ENCODE data around the gene CNNM3.
"Not testable (repeated sequence)": the region's sequence is repeated elsewhere in the genome, so short reads cannot be mapped to it uniquely, and the experiment has no call there.

Gene CNNM3

DNA sequence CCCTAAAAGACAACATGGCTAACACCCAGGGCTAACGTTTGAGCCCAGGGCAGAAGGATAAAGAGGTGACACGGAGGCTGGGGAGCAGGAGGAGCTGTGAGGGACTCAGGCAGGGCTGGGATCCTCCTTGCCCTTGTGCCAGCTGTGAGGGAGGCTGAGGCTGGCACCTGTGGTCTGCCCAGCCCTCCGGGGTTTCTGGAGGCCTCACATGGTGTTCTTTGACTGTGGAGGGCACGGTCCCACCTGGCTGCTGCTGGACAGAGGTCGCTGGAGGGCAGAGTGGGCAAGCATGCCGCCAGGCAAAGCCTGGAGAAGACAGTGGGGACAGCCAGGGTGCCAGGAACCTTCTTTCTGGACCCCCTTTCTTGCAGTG, 26.8 kb upstream of the CNNM3 start:
- no peak for DNase-seq (ENCODE audit: low read depth in 2 of 2)
- no peak overlapping the region for H3K4me3 ChIP-seq (replicated peaks in 1 of 2; ENCODE audit: low read depth in 2 of 2, low read length in 2 of 2)
- TF ChIP-seq, protein P1, sequence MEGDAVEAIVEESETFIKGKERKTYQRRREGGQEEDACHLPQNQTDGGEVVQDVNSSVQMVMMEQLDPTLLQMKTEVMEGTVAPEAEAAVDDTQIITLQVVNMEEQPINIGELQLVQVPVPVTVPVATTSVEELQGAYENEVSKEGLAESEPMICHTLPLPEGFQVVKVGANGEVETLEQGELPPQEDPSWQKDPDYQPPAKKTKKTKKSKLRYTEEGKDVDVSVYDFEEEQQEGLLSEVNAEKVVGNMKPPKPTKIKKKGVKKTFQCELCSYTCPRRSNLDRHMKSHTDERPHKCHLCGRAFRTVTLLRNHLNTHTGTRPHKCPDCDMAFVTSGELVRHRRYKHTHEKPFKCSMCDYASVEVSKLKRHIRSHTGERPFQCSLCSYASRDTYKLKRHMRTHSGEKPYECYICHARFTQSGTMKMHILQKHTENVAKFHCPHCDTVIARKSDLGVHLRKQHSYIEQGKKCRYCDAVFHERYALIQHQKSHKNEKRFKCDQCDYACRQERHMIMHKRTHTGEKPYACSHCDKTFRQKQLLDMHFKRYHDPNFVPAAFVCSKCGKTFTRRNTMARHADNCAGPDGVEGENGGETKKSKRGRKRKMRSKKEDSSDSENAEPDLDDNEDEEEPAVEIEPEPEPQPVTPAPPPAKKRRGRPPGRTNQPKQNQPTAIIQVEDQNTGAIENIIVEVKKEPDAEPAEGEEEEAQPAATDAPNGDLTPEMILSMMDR (IDR thresholded peaks at IDR 0.05; ENCODE audit: low read depth, low read length) = no peak

DNA sequence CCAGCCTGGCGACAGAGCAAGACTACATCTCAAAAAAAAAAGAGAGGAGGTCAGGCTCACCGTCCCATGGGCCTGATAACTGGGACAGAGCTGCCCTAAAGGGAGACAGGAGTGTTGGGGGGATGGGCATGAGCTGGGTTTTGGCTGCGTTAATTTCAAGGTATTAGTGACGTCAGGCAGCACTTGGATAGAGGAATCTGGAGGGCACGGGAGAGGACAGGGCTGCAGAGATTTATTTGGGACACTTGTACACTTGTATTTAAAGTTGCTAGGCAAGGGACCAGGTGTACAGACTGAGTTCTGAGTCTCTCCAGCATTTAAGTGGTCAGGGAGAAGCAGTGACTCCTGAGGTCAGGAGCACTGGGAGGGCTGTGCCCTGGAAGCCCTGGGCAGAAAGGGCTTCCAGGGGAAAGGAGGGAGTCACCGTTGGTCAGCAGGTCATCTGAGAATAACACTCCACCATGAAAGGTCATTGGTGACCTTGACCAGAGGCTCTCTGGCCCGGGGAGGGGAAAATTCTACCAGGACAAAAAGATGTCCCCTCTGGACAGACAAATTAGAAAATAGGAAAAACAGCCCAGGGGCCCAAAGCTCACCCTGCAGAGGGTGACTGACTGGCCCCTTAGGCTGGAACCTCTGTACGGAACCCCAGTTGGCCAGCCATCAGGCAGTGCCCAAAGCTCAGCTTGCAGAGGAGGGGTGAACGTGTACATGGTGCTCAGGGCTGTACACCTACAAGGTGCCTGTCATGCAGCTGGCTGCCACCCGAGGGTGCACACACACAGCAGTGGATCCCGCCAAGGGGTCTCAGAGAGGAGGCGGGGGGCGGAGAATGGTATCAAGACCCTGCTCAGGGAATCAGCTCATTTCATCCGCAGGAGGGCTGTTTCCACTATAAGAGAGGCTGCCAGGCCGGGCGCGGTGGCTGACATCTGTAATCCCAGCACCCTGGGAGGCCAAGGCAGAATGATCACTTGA, 23.0 kb upstream of the CNNM3 start:
- no peak for DNase-seq (ENCODE audit: low read depth in 2 of 2)
- TF ChIP-seq, protein P1 (IDR thresholded peaks at IDR 0.05; ENCODE audit: low read depth, low read length) = no peak
- no peak overlapping the region for H3K4me3 ChIP-seq (replicated peaks in 1 of 2; ENCODE audit: low read depth in 2 of 2, low read length in 2 of 2)

DNA sequence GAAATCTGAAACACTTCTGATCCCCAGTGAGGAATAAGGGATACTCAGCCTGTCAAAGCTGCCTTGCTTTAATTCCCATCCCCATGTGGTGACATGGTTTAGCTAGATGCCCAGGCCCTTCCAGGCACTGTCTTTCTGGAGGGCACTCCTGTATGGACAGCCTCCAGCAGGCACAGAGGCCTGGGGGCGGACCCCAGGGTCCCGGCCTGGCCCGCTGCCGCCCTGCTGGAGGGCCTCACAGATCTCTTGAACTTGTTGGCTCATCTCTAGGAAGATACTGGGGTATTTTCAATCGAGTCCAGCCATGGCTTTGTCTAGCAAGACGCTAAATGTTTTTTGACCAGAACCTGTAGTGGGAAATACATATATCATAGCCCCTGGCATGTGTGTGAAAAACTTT, 21.0 kb upstream of the CNNM3 start:
- no peak overlapping the region for H3K4me3 ChIP-seq (replicated peaks in 1 of 2; ENCODE audit: low read depth in 2 of 2, low read length in 2 of 2)
- DNase-seq (ENCODE audit: low read depth in 2 of 2) = no peak
- TF ChIP-seq, protein P1 (IDR thresholded peaks at IDR 0.05; ENCODE audit: low read depth, low read length) = no peak

DNA sequence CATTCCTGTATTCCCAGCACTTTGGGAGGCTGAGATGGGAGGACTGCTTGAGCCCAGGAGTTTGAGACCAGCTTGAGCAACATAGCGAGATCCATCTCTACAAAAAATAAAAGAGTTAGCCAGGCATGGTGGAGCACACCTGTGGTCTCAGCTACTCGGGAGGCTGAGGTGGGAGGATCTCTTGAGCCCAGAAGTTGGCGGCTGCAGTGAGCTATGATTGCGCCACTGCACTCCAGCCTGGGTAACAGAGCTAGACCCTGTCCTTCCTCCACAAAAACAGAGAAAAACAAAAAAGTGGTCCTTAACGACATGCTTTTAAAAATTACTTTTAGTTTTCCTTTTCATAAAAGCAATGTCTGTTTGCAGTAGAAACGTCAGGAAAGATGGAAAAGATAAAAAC, 19.6 kb upstream of the CNNM3 start:
- H3K4me3 ChIP-seq (replicated peaks in 1 of 2; ENCODE audit: low read depth in 2 of 2, low read length in 2 of 2); DNase-seq (ENCODE audit: low read depth in 2 of 2): not testable (repeated sequence)

DNA sequence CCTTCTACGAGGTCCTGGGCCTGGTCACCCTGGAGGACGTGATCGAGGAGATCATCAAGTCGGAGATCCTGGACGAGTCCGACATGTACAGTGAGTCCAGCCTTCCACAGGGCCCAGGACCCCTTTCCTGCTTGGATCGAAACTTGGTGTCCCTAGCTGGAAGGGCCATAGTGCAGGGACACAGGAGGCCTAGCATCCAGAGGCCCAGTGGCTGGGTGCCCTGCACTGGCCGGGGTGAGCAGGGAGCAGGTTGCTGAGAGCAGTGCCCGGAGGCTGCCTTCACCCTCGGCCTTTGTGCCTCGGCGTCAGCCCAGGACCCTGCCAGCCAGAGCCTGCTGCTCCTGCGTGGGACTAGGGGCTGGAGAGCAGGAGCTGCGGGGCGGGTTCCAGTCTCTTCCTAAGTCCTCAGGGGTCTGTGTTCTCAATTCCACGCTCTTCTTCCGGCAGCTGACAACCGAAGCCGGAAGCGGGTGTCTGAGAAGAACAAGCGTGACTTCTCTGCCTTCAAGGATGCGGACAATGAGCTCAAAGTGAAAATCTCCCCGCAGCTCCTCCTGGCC, 18.9 kb upstream of the CNNM3 start:
- no peak overlapping the region for H3K4me3 ChIP-seq (replicated peaks in 1 of 2; ENCODE audit: low read depth in 2 of 2, low read length in 2 of 2)
- TF ChIP-seq, protein P1 (IDR thresholded peaks at IDR 0.05; ENCODE audit: low read depth, low read length) = no peak
- no peak for DNase-seq (ENCODE audit: low read depth in 2 of 2)

DNA sequence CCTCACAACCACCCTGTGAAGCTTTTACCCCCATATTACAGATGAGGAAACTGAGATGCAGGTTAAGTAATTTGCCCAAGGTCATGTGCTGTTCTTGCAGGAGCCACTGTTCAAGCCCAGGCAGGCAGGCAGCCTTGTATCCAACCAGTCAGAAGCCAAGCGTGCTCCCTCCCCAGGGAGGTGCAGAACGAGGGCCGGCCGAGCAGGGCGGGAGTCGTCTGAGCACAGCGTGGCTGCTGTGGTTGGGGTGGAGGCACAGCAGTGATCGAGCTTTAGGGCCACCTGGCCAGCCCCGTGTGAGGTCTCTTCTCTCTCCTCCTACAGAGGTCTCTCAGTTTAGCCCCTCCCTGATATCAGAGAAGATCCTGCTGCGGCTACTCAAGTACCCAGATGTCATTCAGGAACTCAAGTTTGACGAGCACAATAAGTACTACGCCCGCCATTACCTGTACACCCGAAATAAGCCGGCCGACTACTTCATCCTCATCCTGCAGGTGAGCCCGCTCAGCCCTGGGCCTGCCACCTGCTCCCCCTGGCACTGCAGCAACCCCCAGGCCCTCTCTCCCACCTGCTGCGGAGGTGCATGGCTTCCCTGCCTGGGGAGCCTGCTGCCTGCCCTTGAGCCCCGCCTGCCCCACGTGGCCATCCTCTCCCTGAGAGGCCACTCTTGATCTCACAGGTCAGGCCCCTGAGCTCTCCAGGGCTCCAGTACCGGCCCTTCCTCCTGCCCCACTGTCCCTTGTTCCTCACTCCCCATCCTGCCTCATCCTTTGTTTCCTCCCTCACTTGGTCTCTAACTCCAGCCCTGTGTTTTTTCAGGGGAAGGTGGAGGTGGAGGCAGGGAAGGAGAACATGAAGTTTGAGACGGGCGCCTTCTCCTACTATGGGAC, 17.1 kb upstream of the CNNM3 start:
- no peak for DNase-seq (ENCODE audit: low read depth in 2 of 2)
- TF ChIP-seq, protein P1 (IDR thresholded peaks at IDR 0.05; ENCODE audit: low read depth, low read length) = no peak

DNA sequence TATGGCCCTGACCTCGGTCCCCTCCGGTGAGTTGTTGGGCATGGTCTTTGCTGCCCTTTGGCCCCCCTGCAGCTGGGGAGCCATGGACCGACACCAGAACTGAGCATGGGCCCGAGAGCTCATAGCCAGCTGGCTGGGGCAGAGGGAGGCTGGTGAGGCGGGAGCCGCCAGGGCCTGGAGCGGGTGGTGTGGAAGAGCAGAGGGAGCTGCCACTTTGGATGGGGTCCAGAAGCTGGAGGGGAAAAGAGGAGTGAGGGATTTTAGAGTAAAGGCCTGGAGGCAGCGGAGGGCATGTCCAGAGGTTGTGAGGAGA, 16.5 kb upstream of the CNNM3 start:
- DNase-seq (ENCODE audit: low read depth in 2 of 2) = no peak
- H3K4me3 ChIP-seq (replicated peaks in 1 of 2; ENCODE audit: low read depth in 2 of 2, low read length in 2 of 2) = no peak overlapping the region
- TF ChIP-seq, protein P1 (IDR thresholded peaks at IDR 0.05; ENCODE audit: low read depth, low read length) = no peak

More for the DNA sequence above, 17.1 kb upstream of the CNNM3 start:
- H3K4me3 ChIP-seq (replicated peaks in 1 of 2; ENCODE audit: low read depth in 2 of 2, low read length in 2 of 2) = no peak overlapping the region
